Stimulated activated CD8-positive, alpha-beta memory T cell treated with anti-CD3 and anti-CD28 coated beads, Interleukin-4, amount 100 ng/mL, for 1 hour (primary cell): ENCODE measurements around the gene TPRG1.

ENCODE experiments used
- DNase-seq, 2 donors: peaks; one replicate each; pipeline ENCODE4 v3.0.0-alpha.2; 2020; ENCODE audit warnings: low read depth in 2 of 2, low spot score in 1 of 2

TPRG1 gene

GRCh38 chr3:189171707-189172106 is at the start of gene TPRG1:
Gene TPRG1, plus strand, starts transcription at chr3:189171971. Its CDS starts 35,414 bp downstream, at chr3:189207385.
- no peak for DNase-seq

DNA sequence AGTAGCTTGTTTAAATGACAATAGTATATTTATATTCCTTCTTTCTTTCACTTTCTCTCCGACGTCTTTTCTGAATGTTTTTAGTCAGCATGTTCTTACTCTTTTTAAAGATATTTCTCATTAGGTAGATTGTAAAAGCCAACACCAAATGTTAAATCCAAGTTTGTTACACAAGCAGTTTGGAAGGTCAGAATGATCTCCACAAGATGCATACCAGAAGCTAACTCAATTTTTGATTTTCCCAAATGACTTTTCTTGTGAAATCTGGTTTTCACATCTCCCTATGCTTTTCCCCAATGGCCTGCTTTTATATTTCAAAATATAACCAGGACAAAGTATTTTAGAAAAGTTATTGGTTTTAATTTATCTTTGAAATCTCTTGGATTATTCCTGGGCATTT is 49.7 kb upstream of the TPRG1 start:
- no peak for DNase-seq

DNA sequence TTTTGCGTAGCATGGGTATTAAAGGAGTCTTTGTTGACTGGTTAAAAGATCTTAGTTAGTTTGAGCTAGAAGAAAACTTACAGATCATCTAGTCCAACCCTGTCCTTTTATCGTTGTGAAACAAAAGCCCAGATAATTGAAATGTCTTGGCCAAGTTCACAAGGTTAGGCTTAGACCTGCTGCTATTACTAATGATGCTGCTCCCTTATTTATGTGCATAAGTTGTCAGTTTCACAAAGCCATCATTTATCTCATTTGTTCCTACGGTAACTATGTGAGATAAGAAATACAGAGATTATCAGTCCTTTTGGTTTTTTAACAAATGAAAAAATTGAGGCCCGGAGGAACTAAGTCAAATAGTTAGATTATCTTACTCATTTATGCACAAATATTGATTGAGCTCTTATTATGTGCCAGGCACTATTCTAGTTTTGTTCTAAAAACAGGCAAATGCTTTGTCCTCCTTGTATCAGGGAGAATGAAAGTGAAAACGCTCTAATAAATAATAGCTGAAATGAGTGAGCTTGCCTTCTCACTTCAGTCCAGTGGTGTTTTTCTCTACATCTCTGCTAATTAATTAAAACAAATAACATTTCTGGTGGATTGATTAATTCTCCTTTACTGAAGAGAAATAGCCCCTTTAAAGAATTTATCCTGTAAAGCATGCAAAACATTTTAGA is 49.1 kb upstream of the TPRG1 start:
- DNase-seq: no peak

- no peak for DNase-seq
Observed at GRCh38 chr3:189123595-189124387, 48.0 kb upstream of the TPRG1 start.

- peak; percentile 39 to 65 for DNase-seq
Observed at GRCh38 chr3:189132231-189132671, 39.5 kb upstream of the TPRG1 start.

DNA sequence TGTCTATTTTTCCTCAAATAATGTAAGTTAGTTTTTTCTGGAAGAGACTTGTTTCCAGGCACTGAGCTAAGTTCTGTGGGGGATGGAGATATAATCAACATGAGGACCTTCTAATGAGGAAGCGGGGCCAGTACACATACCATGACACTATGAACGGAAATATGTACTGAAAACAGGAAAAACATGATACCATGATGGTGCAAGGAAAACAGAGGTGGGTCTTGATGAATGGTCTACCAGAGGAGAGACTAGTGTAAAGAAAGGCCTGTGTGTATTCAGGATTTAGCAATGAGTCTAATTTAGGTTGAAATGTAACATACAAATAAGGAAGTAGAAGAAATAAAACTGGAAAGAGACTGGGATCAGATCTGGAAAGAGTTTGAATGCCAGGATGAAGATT is 38.9 kb upstream of the TPRG1 start:
- DNase-seq: no peak

DNA sequence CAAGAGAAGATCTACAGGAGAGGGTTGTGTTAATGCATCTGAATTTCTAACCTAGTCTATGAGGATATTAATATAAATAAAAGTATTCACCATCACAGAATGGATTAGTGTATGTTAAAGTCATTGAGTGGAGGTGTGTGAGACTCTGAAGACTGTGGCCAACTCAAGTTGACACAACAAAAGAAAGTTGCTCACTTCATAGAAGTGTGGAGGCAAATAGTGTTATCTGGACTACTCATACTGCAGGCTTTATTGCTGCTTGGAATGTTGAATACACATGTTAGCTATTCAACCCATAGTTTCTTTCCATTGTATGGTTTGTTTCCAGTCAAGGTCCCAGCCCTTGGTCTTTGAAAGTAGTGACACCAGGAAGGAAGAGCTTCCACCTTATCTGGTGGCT is 38.0 kb upstream of the TPRG1 start:
- DNase-seq: no peak

DNA sequence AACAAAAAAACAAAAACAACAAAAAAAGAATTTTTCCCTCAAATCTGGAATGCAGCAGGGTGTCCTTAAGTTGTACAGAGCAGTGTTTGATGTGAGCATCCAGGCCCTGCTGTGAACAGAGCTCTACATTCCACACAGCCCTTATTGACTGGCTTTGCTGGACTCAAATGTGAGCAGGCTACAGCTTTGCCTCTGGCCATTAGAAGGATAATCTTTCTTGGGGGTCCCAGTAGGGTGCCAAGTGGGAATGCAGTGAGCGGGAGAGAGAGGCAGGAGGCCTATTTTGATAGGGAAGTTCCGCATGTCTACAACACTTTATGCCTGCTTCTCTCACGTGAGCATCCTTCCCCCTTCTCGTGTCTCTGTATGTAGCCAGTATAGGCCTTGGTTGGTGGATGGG is 34.4 kb upstream of the TPRG1 start:
- DNase-seq: no peak

DNA sequence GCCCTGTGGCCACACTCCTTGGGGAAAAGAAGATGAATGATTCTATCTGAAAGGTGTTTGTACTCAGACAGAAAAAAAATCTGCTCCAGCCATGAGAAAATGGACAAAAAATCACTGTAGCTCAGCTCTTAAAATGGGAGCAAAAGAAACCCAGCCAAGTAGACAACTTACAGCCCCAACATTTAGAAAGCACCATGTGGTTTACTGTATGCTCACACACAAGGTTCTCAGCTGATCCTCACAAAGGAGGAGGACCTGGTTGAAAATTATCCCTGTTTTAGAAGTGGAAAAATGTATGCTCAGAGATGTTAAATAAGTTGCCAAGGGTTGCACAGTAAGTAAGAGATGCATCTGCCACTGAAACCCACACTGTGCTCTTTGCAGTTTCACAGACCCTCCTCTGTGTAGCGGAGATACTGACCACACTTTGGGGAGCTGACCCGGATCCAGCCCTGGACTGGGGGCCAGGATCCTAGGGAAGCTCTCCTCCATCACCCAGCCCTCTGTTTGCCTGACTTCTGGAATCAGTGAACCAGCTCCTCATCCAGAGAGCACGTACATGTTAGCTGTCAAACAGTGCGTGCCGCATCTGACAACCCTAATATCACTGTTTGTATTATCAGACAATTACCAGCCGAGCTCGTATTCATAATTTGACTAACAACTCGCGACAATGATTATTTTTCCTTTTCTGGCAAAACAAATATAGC is 32.7 kb upstream of the TPRG1 start:
- DNase-seq: no peak

DNA sequence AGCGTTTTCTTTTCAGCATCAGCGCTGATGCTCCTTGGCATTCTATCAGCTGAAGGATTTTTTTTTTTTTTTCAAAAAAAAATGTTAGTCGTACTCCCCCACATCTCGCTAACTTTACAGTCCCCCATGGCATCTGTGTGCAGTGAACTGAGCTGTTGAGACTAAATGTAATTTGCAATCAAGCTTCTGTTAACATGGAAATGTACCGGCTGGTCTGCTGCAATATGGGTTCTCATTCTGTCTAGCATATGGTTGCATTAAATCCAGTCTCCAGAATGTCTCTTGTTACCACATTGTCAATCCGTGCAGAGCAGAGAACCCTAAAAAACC is 32.2 kb upstream of the TPRG1 start:
- no peak for DNase-seq

- no peak for DNase-seq
Observed at GRCh38 chr3:189142527-189142926, 29.2 kb upstream of the TPRG1 start.

- DNase-seq: no peak
Observed at GRCh38 chr3:189143321-189143720, 28.4 kb upstream of the TPRG1 start.

- no peak for DNase-seq
Observed at GRCh38 chr3:189143771-189144170, 28.0 kb upstream of the TPRG1 start.

- no peak for DNase-seq
Observed at GRCh38 chr3:189144645-189145044, 27.1 kb upstream of the TPRG1 start.

DNA sequence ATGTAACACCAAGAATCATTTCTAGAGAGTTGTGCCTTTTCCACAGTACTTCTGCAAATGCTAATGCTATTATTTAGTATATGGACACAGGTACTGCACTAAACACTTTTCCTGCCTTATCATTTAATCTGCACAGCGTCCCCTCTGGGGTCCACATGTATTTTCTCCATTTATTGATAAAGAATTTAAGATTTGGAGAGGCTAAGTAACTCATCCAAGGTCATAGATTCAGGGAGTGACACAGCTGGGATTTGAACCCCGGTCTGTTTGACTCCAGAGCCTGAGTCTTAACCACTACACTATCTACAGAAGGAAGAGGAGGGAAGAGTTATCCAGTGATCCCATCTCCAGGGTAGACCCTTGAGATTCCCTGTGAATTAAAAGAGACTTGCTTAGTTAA is 24.9 kb upstream of the TPRG1 start:
- no peak for DNase-seq

DNA sequence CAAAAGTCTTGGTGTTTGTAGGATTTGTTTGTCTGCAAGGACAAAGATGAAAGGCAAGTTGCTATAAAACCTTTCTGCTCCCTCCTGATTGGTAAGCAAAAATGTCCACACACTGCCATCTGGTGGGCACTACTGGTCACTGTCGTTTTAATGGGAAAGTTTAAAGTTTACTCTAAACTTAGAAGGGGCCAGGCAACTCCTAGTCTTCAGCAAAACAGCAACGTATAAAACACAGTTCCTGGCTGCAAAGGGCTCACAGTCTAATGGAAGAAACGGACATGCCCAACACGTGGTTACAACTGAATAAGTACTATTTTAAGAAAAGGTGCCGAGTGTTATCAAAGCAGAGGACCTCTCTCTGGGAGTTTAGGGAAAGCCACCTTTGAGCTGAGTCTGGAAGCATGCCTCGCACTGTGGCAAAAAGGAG is 23.7 kb upstream of the TPRG1 start:
- DNase-seq: peak; percentile 22 to 52

DNA sequence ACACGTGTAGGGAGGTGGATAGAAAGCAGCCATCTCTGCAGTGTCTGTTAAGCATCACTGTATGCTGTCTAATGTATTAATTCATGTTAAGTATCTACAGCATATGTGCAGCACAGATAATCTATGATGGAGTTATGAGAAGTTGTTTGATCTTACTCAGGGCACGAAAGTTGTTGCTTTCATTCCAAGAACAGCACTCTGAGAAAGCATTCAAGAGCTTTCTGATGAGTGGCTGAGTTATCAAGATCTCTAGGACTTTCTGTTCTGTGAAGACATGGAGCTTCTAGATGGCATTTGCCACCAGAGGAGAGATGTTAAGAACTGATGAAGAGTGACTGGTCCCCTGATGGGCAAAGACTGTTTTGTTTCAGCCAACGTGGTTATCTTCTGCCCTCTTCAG is 22.6 kb upstream of the TPRG1 start:
- no peak for DNase-seq

- no peak for DNase-seq
Observed at GRCh38 chr3:189157232-189158007, 14.4 kb upstream of the TPRG1 start.

DNA sequence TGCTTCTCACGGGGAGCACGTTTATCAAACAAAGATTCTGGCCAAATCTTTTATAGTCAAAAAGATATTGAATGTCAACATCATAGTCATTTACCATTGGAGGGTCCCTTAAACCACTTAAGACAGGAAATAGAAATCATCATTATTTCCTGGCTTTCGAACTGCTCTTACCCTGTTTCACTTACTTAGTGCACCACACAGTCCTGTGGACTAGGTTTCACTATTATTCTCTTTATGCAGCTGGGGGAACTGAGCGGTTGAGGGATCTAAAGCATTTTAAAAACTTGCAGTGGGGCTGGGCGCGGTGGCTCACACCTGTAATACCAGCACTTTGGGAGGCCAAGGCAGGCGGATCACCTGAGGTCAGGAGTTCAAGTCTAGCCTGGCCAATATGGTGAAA is 13.7 kb upstream of the TPRG1 start:
- no peak for DNase-seq

DNA sequence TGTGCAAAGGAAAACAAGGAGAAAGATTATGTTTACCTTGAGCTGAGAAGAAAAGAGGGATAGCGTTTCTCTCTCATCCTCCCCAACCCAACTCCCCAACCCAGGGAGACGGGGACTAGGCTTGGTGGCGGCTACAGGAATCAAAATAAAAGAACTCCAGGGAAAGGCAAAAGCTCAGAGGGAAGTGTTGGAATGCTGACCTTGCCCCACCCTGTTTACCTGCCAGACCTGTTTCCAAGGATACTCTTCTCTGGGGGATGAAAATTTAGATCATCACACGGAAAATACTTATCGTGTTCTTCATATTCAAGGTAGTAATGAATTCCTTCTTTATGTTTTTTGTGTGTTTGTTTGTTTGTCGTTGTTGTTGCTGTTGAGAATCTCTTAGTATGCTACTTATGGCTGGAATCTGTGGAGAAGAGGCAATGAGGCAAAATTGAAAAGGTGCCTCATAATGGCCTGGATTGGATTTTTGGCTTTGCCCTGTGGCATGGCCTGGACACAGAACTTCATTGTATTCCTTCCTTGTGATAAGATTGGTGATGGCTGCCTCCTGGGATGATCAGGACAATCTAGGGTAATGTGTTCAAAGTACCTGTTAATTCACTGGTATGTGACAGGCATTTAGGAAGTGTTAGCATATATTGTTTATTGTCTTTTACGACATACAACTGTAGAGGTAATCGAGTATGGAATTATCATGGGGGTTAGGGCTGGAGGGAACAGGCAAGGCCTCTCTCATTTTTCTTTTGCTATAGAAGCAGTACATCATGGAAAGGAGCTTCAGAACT is 11.1 kb upstream of the TPRG1 start:
- DNase-seq: no peak
